K562 (cell line): ENCODE results near the gene HSPA1B. TPM values are rescaled to one million over a fixed set of nuclear protein-coding genes. Genes with fewer than 3 reads are reported as not detected.

Source experiments
- BCOR ChIP-seq: fragments of 450-650 bp; IDR thresholded peaks from 2 replicates; pipeline ENCODE4 v1.6.1; 2016
- GTF3C2 ChIP-seq: IDR thresholded peaks from 3 replicates; pipeline ENCODE4 v1.6.1; 2011; ENCODE audit warnings: borderline replicate concordance, mild to moderate bottlenecking, moderate library complexity; ENCODE audit not compliant: insufficient read length; ENCODE audit errors: extremely low read depth
- HMG20B ChIP-seq: fragments of 250-450 bp; sonication (Bioruptor Pico); IDR thresholded peaks from 2 replicates; pipeline ENCODE4 v1.5.0; 2021; ENCODE audit warnings: mild to moderate bottlenecking
- MAZ ChIP-seq, 2 experiments: fragments of 450-650 bp in 1 of 2; sonication (generic) in 1 of 2; formaldehyde crosslinking; IDR thresholded peaks in 1 of 2; conservative IDR thresholded peaks in 1 of 2; 2 replicates each; pipeline versions ENCODE4 v1.4.0 to v1.5.0; 2020; ENCODE audit warnings: mild to moderate bottlenecking in 1 of 2, missing genetic modification reagents in 1 of 2
- RBM39 ChIP-seq: fragments of 200-400 bp; formaldehyde crosslinking; optimal IDR thresholded peaks from 2 replicates; pipeline ENCODE3; 2018; ENCODE audit warnings: low read depth, low read length
- SNAPC5 ChIP-seq: fragments of 250-450 bp; sonication (Bioruptor Pico); IDR thresholded peaks from 2 replicates; pipeline ENCODE4 v1.8.0; 2021; ENCODE audit warnings: moderate library complexity, mild to moderate bottlenecking, inconsistent platforms
- STAT5A ChIP-seq: IDR thresholded peaks from 2 replicates; pipeline ENCODE4 v1.6.1; 2012; ENCODE audit warnings: low read length, inconsistent platforms, borderline replicate concordance
- ZNF282 ChIP-seq: sonication (generic); formaldehyde crosslinking; IDR thresholded peaks from 2 replicates; pipeline ENCODE4 v1.8.1; 2023; ENCODE audit warnings: missing genetic modification reagents
- ZNF407 ChIP-seq: fragments of 450-650 bp; IDR thresholded peaks from 2 replicates; pipeline ENCODE4 v1.6.1; 2016; ENCODE audit warnings: low read depth
- polyA plus RNA-seq, 8 experiments: library from polyadenylated mRNA; depleted of rRNA in 4 of 8; stranded (reverse) in 5 of 8; unstranded in 3 of 8; fragments of >200 nt; fragmentation: Nextera tagmentation in 2 of 8; fragmentation: Illumina TruSeq in 1 of 8; extraction: Ambion mirVana in 2 of 8; extraction: Trizol in 1 of 8; gene quantifications; 2 replicates each; pipeline versions ENCODE4 v1.2.1 to v1.2.3, GENCODE V29; 2011 to 2014; ENCODE audit warnings: inconsistent platforms in 1 of 8, missing spikeins in 1 of 8
- total RNA-seq, 7 experiments: library from RNA; depleted of rRNA in 6 of 7; stranded (reverse); fragments of >200 nt in 6 of 7; fragmentation: Illumina TruSeq in 2 of 7; extraction: Trizol in 2 of 7; gene quantifications; 2 replicates each; pipeline versions ENCODE4 v1.2.1 to v1.2.3, GENCODE V29; 2011 to 2021; ENCODE audit warnings: low replicate concordance in 1 of 7
- TF ChIP-seq, protein P1 (sequence below): fragments of 200-800 bp; sonication (Bioruptor generic); IDR thresholded peaks from 2 replicates; pipeline ENCODE4 v1.6.1; 2016; ENCODE audit warnings: missing genetic modification characterization, missing compliant biosample characterization

HSPA1B gene
- total and polyA plus RNA-seq, 9 of the 15 experiments (the other 6 are each of a cell fraction or from before 2014, with no cell fraction given), result 0.27 to 227 (median 51.2) TPM

DNA sequence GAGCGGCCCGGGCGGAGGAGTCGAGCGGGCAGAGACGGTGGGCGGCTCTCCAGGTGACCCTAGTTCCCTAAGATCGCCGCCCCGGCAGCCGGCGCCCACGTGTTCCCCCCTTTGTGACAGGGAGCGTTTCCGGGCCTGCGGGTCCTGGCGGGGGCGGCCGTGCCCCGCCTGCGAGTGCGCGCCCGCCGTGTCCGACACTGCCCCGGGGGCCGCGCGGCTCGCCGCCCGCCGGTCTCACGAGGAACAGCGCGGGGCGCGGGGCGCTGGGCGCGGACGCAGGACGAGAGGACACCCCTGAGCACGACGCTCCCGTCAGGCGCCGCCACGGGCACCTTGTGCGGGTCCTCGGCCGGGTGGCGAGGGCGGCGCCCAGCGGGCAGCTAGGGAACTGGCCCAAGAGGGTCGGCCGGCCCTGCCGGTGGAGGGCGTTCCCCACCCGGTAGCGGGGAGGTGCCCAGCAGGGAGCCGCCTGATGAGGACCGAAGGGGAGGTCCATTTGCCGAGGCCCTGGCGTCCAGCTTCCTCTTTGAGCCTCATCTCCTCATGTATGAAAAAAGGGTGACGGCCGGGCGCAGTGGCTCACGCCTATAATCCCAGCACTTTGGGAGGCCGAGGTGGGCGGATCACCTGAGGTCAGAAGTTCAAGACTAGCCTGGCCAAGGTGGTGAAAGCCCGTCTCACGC lies 31.8 kb upstream of the HSPA1B start, which contains the start of gene VARS1 (continued):
- peak; percentile 95 to 99 for TF ChIP-seq MAZ (CRISPR knock-in tag; conservative IDR thresholded peaks at IDR 0.05 in 1 of 2, IDR thresholded peaks at IDR 0.05 in 1 of 2)
- TF ChIP-seq, protein P1, sequence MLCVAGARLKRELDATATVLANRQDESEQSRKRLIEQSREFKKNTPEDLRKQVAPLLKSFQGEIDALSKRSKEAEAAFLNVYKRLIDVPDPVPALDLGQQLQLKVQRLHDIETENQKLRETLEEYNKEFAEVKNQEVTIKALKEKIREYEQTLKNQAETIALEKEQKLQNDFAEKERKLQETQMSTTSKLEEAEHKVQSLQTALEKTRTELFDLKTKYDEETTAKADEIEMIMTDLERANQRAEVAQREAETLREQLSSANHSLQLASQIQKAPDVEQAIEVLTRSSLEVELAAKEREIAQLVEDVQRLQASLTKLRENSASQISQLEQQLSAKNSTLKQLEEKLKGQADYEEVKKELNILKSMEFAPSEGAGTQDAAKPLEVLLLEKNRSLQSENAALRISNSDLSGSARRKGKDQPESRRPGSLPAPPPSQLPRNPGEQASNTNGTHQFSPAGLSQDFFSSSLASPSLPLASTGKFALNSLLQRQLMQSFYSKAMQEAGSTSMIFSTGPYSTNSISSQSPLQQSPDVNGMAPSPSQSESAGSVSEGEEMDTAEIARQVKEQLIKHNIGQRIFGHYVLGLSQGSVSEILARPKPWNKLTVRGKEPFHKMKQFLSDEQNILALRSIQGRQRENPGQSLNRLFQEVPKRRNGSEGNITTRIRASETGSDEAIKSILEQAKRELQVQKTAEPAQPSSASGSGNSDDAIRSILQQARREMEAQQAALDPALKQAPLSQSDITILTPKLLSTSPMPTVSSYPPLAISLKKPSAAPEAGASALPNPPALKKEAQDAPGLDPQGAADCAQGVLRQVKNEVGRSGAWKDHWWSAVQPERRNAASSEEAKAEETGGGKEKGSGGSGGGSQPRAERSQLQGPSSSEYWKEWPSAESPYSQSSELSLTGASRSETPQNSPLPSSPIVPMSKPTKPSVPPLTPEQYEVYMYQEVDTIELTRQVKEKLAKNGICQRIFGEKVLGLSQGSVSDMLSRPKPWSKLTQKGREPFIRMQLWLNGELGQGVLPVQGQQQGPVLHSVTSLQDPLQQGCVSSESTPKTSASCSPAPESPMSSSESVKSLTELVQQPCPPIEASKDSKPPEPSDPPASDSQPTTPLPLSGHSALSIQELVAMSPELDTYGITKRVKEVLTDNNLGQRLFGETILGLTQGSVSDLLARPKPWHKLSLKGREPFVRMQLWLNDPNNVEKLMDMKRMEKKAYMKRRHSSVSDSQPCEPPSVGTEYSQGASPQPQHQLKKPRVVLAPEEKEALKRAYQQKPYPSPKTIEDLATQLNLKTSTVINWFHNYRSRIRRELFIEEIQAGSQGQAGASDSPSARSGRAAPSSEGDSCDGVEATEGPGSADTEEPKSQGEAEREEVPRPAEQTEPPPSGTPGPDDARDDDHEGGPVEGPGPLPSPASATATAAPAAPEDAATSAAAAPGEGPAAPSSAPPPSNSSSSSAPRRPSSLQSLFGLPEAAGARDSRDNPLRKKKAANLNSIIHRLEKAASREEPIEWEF (CRISPR knock-in tag), result no peak
- no peak for TF ChIP-seq RBM39
- peak; percentile 85; the same call in 1 of the 2 replicates for TF ChIP-seq ZNF282
- peak; percentile 89; the same call in 1 of the 2 replicates for TF ChIP-seq BCOR
- peak; percentile 45; the same call in 1 of the 2 replicates for TF ChIP-seq STAT5A
- no peak for TF ChIP-seq GTF3C2
- TF ChIP-seq SNAPC5 (CRISPR knock-in tag), result no peak
- peak; percentile 59; the same call in 1 of the 2 replicates for TF ChIP-seq ZNF407
- TF ChIP-seq HMG20B (CRISPR knock-in tag), result no peak
